LoVo (cell line): Measurements from ENCODE around the gene FILIP1L.
"Not testable (repeated sequence)": the region's sequence is repeated elsewhere in the genome, so short reads cannot be mapped to it uniquely, and the experiment has no call there.

Experiments used
- DNase-seq: peaks from one replicate; pipeline ENCODE4 v3.0.0-alpha.2; 2016; ENCODE audit warnings: low spot score

FILIP1L gene

DNA sequence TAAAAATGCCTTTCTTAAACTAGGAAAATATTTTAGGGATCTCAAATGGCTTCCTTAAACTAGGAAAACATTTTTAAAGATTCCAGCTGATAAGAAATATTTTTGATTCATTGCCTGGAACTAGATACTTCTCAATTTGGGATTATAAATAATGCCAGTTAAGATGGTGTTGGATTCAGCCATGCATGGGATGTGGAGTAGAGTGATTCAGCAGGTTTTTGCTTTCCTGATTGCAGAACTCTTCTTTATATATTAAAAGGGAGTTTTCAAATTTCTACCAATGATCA is 15.6 kb downstream of the FILIP1L start:
- no peak for DNase-seq

DNA sequence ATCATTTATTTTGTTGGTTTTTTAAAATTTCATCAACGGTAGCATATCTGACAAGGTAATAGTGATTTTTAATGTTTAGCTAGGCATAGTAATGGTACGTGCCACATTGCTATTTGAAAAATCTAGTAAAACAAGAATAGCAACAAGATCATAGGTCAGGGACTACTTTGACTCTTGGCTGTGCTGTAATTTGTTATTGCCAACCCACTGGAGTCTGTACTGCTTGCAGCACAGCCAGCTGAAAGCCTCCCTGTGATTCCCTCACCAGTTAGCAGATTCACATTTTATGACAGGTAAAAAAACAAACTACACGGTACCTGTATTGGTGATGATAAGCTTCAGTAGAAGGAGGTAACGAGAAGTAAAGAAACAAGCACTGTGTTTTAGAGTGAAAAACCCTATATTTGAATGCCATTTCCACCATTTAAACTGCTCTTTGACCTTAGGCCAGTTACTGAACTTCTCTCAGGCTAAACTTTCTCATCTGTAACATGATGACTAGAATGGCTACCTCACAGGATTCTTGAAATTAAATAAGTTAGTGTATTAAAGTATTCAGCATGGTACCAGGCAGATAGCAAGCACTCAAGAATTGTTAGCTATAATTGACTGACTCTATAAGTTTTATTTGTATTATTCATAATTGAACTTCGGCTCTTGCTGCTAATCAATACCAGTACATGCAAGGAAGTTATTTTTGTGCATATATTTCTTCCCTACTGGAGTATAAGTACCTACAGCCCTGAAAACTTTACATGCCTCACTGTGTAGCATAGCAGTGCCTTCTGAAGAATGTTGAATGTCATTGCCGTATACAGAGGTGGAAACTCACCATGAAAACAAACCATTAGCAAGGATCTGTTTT is 16.1 kb downstream of the FILIP1L start:
- no peak for DNase-seq

DNA sequence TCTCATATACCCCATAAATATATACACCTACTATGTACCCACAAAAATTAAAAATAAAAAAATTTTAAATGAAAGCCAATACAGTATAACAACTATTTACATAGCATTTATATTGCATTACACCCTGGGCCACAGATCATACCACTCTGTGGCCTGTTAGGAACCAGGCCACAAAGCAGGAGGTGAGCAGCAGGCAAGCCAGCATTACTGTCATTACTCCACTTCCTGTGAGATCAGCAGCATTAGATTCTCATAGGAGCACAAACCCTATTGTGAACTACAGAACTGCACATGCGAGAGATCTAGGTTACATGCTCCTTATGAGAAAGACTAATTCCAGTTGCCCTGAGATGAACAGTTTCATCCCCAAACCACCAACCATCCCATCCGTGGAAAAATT is 17.4 kb downstream of the FILIP1L start:
- DNase-seq = no peak

DNA sequence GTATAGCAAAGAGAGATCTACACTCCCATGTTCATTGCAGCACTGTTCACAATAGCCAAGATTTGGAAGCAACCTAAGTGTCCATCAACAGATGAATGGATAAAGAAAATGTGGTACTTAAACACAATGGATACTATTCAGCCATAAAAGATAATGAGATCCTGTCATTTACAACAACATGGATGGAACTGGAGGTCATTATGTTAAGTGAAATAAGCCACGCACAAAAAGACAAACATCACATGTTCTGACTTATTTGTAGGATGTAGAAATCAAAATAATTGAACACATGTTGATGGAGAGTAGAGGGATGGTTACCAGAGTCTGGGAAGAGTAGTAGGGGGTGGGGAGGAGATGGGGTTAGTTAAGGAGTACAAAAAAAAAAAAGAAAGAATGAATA is 18.0 kb downstream of the FILIP1L start:
- DNase-seq = not testable (repeated sequence)

DNA sequence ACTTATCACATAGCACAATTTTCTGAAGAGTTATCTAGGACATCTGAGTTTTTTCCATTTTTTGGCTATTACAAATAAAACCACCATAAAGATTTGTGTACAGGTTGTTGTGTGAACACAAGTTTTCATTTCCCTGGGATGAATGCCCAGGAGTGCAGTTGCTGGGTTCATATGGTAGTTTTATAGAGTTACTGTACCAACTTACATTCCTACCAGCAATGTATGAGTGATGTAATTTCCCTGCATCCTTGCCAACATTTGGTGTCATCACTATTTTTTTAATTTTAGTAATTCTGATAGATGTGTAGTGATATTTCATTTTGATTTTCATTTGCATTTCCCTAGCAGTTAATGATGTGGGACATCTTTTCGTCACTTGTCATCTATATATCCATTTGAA is 20.5 kb downstream of the FILIP1L start:
- no peak for DNase-seq

DNA sequence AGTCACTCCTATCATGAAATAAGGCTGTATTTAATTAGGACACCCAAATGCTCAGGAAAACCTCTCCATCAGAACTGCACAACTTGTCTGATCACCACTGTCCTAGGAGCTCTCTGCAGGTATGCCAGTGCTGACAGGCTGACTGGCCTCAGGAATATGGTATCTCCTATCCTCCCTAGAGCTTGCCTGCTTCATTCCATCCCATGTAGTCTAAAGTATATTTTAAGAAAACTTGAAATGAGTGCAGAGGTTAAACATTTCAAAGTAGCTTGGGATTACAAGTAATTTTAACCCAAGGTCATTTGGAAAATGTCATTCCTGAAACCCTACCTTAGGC is 23.7 kb downstream of the FILIP1L start:
- no peak for DNase-seq

DNA sequence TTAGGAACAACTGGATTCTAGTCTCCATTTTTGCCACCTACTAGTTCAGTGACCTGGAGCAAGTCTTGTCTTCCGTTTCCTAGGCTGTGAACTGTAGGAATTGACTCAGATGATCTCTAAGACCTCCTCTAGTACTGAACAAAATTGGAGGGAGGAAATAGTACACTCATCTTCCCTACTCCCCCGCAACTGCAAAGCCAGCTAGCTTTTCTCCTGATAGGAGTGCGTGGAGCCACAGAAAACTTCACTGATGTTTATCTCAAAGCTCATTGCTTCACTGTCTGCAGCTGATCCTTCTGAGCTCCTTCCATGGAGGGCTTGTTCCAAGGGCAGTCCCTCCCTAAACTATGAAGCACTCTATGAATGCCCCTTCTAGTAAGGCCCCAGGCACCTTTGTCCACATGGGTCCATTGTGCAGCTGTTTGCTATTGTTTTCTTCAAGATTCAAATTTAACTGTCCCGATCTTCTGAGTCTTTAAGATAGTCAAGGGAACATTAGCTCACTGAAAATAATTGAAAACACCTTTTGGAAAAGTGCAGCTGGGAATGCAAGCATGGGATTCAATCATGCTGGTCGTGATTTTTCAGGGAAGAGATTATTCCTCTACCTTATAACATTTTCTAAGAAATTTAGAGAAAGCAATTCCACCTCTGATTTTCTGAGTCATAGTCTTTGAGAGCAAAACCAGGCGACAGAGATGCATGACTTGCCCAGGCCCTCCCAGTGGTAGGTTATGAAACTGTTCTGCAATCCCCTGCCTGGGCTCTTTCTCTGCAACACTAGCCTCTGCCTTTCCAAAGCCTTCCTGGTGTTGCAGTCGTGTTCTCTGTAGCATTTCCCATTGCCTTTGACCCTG is 24.3 kb downstream of the FILIP1L start:
- no peak for DNase-seq

DNA sequence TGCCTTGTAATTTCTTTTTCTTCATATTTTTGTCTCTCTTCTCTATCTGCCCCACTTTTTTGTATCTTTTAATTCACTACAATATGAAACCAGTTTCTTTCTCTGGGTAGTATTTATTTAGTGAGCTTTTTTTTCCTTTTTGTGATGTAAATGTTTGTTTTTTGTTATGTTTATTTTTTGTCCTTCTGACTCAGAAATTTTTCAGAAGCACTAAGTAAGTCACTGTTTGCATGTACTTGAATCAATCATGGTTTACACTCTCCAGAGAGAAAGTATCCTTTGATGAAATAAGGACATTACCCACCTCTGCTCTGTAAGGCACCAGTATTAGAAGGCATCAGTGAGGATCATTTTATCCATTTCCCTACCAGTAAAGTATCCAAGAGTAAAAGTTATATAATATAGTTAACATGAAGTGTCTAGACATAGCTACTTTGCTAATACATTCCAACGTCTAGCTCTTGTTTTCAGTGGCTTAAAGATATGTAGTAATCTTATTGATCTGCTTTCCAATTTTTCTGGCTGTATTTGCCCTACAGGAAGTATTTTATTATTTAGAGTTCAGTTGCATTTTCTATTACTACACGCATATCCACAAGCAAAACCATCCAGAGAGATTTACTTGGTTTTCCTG is 25.4 kb downstream of the FILIP1L start:
- no peak for DNase-seq

DNA sequence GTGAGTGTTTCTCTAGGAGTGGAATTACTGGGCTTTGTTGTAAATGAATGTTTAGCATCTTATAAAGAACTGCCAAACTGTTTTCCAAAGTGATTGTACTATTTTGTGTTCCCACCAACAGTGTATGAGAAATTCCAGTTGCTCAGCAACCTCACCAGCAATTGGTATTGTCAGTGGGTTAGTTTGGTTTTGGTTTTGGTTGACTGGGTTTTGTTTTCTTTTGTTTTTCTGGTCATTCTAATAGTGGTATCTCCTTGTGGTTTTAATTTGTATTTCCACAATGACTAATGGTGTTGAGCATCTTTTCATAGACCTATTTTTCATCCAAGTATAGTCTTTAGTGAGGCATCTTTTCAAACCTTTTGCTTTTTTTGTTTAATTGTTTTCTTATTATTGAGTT is 27.1 kb downstream of the FILIP1L start:
- no peak for DNase-seq

DNA sequence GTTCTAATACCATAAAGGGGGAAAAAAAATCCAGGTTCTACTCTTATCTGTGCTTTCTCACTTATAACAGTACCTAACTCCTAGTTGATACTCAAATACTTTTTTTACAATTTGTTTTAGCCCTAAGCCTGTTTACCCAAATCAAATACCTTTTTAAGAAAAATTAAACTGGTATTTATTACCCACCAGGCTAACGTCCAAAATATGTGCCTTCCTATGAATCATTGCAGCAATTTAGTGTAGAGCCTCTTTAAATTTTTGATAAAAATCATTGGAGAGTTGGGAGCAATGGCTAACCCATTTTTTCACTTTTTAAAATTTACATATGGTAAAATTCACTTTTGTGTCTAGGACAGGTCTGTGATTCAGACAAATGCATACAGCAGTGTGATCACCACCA is 27.9 kb downstream of the FILIP1L start:
- no peak for DNase-seq

DNA sequence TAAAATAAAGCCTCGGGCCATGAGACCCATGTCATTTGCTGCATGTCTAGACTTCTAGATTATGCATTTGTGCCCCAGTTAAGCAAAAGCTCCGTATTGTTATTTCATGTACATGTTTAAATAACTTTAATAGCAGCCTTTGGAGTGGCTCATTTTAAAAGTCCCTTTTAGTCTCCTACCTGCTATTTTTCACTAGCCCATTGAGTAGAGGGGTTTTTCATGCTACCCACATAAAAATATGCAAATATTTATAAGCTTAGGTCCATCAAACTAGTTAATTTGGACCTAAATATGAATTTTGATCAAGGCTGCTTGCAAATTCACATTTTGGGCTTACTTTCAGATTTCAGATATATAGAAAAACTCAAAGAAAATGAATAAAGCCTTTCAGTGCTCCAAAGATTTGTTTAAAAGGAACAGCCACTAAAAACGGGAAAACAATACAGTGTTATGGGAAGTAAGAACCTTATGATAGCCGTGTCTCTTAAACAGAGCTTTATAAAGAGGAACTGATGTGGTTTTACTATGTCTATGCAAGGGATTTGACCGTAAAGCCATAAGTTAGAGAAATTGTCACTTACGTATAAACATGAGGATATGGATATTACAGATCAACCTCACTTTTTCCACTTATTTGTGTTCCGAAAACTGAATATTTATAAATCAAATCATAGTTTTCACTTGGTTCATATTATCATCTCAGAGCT is 30.0 kb downstream of the FILIP1L start:
- no peak for DNase-seq

DNA sequence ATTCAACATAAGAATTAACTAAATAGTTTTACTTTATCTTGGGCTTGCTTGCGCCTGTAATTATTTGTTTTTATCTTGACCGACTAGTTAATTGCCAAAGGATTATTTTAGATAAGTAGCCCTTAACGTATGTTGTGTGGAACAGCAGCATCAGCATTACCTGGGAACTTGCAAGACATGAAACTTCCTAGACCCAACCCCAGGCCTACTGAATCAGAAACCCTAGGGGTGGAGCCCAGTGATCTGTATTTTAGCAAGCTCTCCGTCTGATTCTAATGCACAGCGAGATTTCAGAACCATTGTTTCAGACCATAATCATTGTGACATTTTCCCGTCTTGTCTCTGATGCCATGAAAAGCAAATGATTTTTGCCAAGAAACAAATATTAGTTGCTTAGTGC is 31.1 kb downstream of the FILIP1L start:
- no peak for DNase-seq

DNA sequence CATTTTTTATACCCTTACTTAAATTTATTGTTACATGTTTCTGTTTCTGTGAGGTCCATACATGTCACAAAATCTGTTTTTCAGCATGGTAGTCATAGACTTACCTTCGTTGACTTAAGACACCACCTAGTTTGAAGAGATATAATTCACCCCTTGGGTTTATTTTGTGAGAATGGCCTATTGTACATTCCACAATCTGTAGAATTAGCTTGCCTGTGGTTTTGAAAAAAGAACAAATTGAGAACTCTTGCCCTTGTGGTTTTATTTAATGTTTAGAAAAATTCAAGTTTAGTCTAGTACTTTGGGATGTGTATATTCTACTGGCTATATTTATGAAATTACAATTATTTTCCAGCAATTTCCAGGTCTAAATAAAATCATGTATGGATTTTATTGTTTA is 31.6 kb downstream of the FILIP1L start:
- no peak for DNase-seq

DNA sequence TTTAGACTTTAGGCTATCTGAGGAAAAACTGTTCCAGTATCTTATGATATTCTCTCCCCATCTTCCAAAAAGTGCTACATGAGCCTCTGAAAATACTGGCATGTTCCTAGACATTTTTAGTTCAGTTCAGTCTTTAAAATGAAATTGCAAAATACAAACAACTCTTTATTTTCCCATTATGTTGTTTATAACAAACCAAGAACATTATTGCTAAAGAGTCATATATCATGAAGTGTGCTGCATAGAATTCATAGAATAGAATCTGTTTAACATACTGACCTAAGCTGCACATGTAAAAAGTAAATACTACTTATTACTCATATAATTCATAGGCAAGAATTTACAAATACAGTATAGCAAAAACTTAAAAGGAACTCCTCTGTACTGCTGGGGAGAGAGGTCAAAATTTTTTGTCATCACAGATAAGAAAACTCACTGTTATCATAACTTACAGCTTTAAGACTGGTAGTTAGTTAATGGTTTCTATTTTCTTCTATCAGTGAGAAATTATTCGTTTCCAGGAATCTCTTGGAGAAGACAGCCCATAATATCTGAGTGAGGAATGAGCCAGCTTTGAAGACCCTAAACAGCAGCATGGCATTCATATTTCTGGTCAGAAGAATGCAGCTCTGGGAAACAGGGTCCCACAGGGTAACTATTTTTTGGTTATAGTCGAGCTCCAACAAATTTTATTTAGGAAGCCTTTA is 32.2 kb downstream of the FILIP1L start:
- no peak for DNase-seq

DNA sequence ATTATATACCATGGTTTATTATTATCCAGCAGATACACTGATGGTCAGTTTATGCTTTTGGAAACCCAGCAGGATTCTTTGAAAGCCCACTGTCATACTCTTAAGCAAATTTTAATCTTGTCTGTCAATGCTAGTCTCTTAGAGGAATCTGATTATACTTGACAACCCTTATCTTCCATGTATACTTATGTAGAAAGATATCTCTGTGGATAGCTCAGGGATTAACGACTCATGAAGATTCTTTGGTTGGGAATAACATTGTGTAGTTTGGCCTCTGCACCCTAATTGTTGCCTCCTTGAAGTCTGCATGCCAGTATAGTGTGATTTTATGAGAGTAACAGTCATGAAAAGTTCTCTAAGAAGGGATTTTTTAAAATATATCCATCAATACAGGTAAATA is 33.0 kb downstream of the FILIP1L start:
- no peak for DNase-seq

DNA sequence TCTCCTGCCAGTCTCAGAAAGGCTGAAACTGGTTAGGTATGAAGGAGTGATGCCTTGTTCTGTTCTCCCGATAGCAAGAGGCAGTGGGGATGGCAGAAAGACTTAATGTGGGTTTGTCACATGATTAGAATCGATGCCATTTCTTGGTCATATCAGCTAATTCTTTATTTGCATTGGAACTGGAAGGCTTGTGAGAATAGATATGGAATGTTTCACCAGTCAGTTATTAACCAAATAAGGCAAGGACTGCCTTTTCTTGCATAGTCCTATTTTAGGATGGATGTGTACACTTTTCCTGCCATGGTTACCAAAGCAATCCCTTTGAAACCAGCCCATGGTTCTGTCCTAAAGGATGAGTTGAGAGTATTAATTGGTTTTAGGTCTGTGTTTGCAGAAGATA is 33.7 kb downstream of the FILIP1L start:
- DNase-seq = no peak

DNA sequence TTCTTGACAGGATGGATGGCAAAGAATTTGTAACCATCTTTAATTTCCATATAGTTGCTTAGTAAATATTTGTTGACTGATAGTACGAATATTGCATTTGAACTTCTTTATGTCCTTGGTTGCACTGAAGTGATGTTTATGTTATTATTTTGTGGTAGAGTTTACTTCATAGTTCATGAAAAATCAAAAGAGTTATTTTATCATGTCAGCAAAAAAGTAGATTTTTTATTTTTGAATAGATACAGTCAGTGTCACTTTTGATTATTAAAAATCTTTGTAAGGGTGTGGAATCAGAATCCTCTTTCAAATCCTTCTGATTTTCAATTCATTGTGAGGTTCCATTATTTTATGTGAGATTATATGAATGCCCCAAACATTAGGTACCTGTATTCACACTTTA is 35.0 kb downstream of the FILIP1L start:
- DNase-seq = no peak

DNA sequence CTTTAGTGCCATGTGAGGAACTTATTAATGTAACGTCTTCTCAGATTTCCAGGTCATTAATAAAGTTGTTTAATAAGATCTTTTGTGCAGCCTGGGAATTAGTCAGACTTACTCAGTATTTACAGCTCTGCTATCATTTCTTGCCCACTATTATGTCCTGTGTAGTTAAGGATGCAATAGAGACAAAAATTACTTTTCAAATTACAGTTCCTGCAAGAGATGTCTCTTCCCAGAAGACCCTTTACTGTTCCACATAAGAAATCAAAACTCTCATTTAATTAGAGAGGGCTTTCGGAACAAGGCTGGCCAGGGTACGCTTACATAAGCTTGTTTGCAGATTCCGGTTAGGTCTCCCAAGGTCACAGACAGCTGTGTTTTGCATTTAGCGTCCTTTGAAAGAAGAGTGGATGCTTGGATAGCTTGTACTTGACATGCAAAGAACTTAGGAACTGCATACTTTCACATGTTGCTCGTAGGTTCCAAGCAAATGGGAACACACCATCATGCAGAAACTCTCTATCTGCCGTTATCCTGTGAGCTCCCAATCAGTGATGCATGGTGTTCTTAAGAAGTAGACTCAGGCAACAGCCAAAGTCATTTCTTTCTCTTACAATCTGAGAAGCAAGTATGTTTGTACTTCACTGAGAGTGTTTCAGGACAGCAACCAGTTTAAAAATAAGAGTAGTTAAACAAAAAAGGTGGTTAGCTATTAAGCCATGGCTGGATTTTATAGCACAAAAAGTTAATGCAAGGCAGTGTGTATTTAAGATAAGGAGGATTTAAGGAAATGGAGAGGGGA is 37.4 kb downstream of the FILIP1L start:
- no peak for DNase-seq

DNA sequence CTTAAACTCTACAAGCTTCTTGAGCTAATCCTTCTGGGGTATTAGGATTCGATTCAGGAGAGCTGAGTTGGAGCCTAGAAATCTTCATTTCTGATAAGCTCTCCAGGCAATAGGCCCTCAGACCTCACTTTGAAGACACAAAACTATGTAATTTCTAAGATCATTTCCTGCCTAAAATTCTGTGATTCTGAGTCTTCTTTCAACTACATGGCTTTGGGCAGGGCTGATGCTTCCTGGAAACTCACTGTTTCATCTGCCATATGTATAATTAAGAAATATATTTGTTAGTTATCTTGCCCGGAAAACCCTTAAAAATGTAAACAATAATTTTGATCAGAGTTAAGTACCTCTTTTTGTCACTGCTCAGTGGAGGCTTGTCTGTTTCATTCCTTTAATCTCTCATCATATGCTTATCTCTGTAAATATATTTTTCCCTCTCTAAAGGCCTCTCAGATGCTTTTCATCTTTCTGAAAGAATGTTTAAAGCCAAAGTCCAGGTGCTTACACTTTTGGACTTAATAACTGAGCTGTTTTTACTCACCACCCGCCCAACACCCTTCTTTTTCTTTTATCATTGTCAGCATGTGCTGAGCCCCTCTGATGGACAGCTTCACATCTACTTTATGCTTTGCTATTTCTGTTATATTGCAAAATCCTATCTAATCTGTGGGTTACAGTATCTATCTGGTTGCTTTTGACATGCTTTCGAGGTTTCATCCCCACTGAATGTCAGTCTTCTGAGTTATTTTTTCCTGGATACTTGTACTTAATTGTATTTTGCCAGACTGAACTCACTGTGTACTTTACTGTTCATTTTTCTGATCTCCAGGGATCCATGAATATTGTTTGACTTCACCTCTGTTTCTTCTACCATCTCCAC is 38.2 kb downstream of the FILIP1L start:
- no peak for DNase-seq

DNA sequence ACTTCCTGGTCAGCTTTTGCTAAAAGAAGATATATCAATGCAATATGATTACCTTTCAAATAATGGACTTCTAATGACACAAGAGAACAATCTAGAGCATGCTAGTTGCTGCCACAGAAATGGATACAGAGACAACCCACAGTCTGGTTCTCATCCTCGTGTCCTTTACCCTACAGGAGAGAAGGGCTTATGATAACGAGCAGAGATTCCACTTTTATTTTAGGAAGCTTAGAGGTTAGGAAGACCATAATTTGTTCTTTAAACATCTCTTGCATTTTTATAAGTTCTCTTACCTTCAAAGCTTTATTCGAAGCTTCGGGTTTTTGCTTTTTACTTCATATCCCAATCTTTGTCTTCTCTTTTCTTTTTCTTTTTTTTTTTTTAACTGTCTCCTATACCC is 39.1 kb downstream of the FILIP1L start:
- no peak for DNase-seq
